SK-N-SH (cell line): Measurements from ENCODE around the gene IL2RA. TPM values are rescaled to one million over a fixed set of nuclear protein-coding genes. Genes with fewer than 3 reads are reported as not detected.

Source experiments
- CTCF ChIA-PET: fragments of 300-600, 350-600 bp; formaldehyde crosslinking; extraction: SDS; loops from one replicate; lab custom pipeline; 2021; lab: Yijun Ruan, JAX
- POLR2A ChIA-PET: fragments of 350-600 bp; sonication (Branson Sonifier 250); formaldehyde crosslinking; extraction: SDS; loops from one replicate; lab custom pipeline; 2020; ENCODE audit warnings: antibody characterized with exemption, inconsistent platforms; lab: Yijun Ruan, JAX
- DNase-seq: peaks from one replicate; pipeline ENCODE4 v3.0.0; 2012
- H2AFZ ChIP-seq: fragments of 200-600 bp; sonication (generic); 2 replicates; pipeline ENCODE4 v1.8.1; 2016; ENCODE audit warnings: antibody characterized with exemption, mild to moderate bottlenecking, low read depth
- H3F3A ChIP-seq: fragments of 200-600 bp; sonication (generic); replicated peaks from 2 replicates; pipeline ENCODE3; 2016; ENCODE audit warnings: antibody characterized with exemption, mild to moderate bottlenecking; ENCODE audit not compliant: insufficient read depth
- H3K27ac ChIP-seq, 2 experiments: fragments of 200-500 bp in 1 of 2; fragments of 200-600 bp in 1 of 2; sonication (Bioruptor generic) in 1 of 2; sonication (generic), shearing (Covaris generic) in 1 of 2; 2 replicates each; pipeline versions ENCODE4 v1.5.1 to v1.6.1; 2014 to 2016; ENCODE audit warnings: low read depth in 2 of 2, inconsistent platforms in 1 of 2, low read length in 1 of 2, mild to moderate bottlenecking in 1 of 2, mixed read lengths in 1 of 2
- H3K27me3 ChIP-seq: fragments of 200-600 bp; sonication (generic), shearing (Covaris generic); 2 replicates; pipeline ENCODE4 v1.6.1; 2016; ENCODE audit warnings: mixed run types; ENCODE audit not compliant: insufficient read depth
- H3K36me3 ChIP-seq, 2 experiments: fragments of 200-500 bp in 1 of 2; fragments of 200-600 bp in 1 of 2; sonication (Bioruptor generic) in 1 of 2; sonication (generic) in 1 of 2; replicated peaks in 1 of 2; 2 replicates each; pipeline versions ENCODE3 to v1.5.1; 2014 to 2016; ENCODE audit warnings: low read length in 1 of 2, mild to moderate bottlenecking in 1 of 2; ENCODE audit not compliant: insufficient read depth in 2 of 2, control insufficient read depth in 1 of 2
- H3K4me1 ChIP-seq, 2 experiments: fragments of 200-500 bp in 1 of 2; fragments of 200-600 bp in 1 of 2; sonication (Bioruptor generic) in 1 of 2; sonication (generic), shearing (Covaris generic) in 1 of 2; 2 replicates each; pipeline versions ENCODE4 v1.5.1 to v1.6.1; 2014 to 2016; ENCODE audit warnings: low read depth in 1 of 2, low read length in 1 of 2, mixed run types in 1 of 2; ENCODE audit not compliant: insufficient read depth in 2 of 2, control insufficient read depth in 1 of 2
- H3K4me2 ChIP-seq: fragments of 200-600 bp; sonication (generic), shearing (Covaris generic); 2 replicates; pipeline ENCODE4 v1.6.1; 2017; ENCODE audit warnings: mixed run types
- H3K4me3 ChIP-seq, 2 experiments: fragments of 200-500 bp in 1 of 2; fragments of 200-600 bp in 1 of 2; sonication (Bioruptor generic) in 1 of 2; sonication (generic), shearing (Covaris generic) in 1 of 2; 2 replicates each; pipeline versions ENCODE4 v1.5.1 to v1.8.1; 2014 to 2016; ENCODE audit warnings: low read depth in 2 of 2, inconsistent platforms in 1 of 2, low read length in 1 of 2, mild to moderate bottlenecking in 1 of 2, mixed read lengths in 1 of 2, moderate library complexity in 1 of 2
- H3K79me2 ChIP-seq: fragments of 200-600 bp; sonication (generic); 2 replicates; pipeline ENCODE4 v1.8.1; 2017; ENCODE audit warnings: mild to moderate bottlenecking; ENCODE audit not compliant: insufficient read depth
- H3K9ac ChIP-seq: fragments of 200-600 bp; sonication (generic); 2 replicates; pipeline ENCODE4 v1.6.1; 2017; ENCODE audit warnings: mixed run types
- H3K9me2 ChIP-seq: fragments of 200-600 bp; sonication (generic); 2 replicates; pipeline ENCODE4 v1.6.1; 2017; ENCODE audit warnings: mixed run types
- H3K9me3 ChIP-seq: fragments of 200-600 bp; sonication (generic); 2 replicates; pipeline ENCODE4 v1.6.1; 2017; ENCODE audit warnings: mixed run types, mild to moderate bottlenecking, moderate library complexity
- H4K20me1 ChIP-seq: fragments of 200-600 bp; sonication (generic); 2 replicates; pipeline ENCODE4 v1.6.1; 2017; ENCODE audit warnings: mild to moderate bottlenecking, mixed run types; ENCODE audit not compliant: insufficient read depth
- ELF1 ChIP-seq: IDR thresholded peaks from 2 replicates; pipeline ENCODE4 v1.4.0; 2012
- EZH2phosphoT487 ChIP-seq: fragments of 200-600 bp; sonication (generic); IDR thresholded peaks from 2 replicates; pipeline ENCODE4 v1.6.1; 2017; ENCODE audit warnings: low read depth, mixed run types, mild to moderate bottlenecking, antibody characterized with exemption, moderate library complexity, borderline replicate concordance
- FOSL2 ChIP-seq: IDR thresholded peaks from 2 replicates; pipeline ENCODE4 v1.4.0; 2012; ENCODE audit warnings: low read depth, mild to moderate bottlenecking, moderate library complexity, borderline replicate concordance
- FOXJ3 ChIP-seq: sonication (generic); formaldehyde crosslinking; IDR thresholded peaks from 2 replicates; pipeline ENCODE4 v1.5.1; 2020; ENCODE audit warnings: mild to moderate bottlenecking, missing genetic modification reagents
- FOXM1 ChIP-seq: IDR thresholded peaks from 2 replicates; pipeline ENCODE4 v1.4.0; 2012; ENCODE audit warnings: low read depth, mild to moderate bottlenecking
- GABPA ChIP-seq: IDR thresholded peaks from 2 replicates; pipeline ENCODE4 v1.4.0; 2012; ENCODE audit warnings: low read depth, mild to moderate bottlenecking
- GATA2 ChIP-seq: sonication (generic); formaldehyde crosslinking; IDR thresholded peaks from 2 replicates; pipeline ENCODE4 v1.5.0; 2020; ENCODE audit warnings: mild to moderate bottlenecking, missing genetic modification reagents
- NFIC ChIP-seq: IDR thresholded peaks from 2 replicates; pipeline ENCODE4 v1.4.0; 2012; ENCODE audit warnings: borderline replicate concordance
- NRF1 ChIP-seq: IDR thresholded peaks from 2 replicates; pipeline ENCODE4 v1.6.1; 2012; ENCODE audit warnings: low read depth, mild to moderate bottlenecking, low read length
- RAD21 ChIP-seq: IDR thresholded peaks from 2 replicates; pipeline ENCODE4 v1.6.1; 2012; ENCODE audit warnings: mild to moderate bottlenecking, low read length
- REST ChIP-seq: IDR thresholded peaks from 2 replicates; pipeline ENCODE4 v1.6.1; 2012; ENCODE audit warnings: mild to moderate bottlenecking, low read depth, low read length, moderate library complexity
- RXRA ChIP-seq: IDR thresholded peaks from 2 replicates; pipeline ENCODE4 v1.4.0; 2012; ENCODE audit warnings: low read depth, mild to moderate bottlenecking, borderline replicate concordance
- SMC3 ChIP-seq: IDR thresholded peaks from 2 replicates; pipeline ENCODE4 v1.6.1; 2012; ENCODE audit warnings: low read depth, low read length, improper control_type of control experiment
- TAF1 ChIP-seq: IDR thresholded peaks from 2 replicates; pipeline ENCODE4 v1.6.1; 2012; ENCODE audit warnings: low read depth, mild to moderate bottlenecking, low read length, moderate library complexity, borderline replicate concordance
- TCF12 ChIP-seq: IDR thresholded peaks from 2 replicates; pipeline ENCODE4 v1.4.0; 2012
- TEAD4 ChIP-seq: IDR thresholded peaks from 2 replicates; pipeline ENCODE4 v1.4.0; 2012; ENCODE audit warnings: mild to moderate bottlenecking, borderline replicate concordance; ENCODE audit not compliant: insufficient read depth
- USF1 ChIP-seq: IDR thresholded peaks from 2 replicates; pipeline ENCODE4 v1.4.0; 2012; ENCODE audit warnings: low read depth, borderline replicate concordance
- WGBS: methylation state at CpG from one replicate; pipeline ENCODE4 v1.1.6; 2017; ENCODE audit warnings: low lambda C conversion rate; 5-methylcytosine and 5-hydroxymethylcytosine counted together
- polyA plus RNA-seq, 3 experiments: library from polyadenylated mRNA; depleted of rRNA; stranded (reverse); fragments of >200 nt; gene quantifications; 2 replicates each; pipeline ENCODE4 v1.2.3, GENCODE V29; 2012
- TF ChIP-seq, protein P1 (sequence below): fragments of 150-350 bp; IDR thresholded peaks from 2 replicates; pipeline ENCODE4 v1.6.1; 2016; ENCODE audit warnings: mild to moderate bottlenecking, low read depth, low read length
- TF ChIP-seq, protein P2 (sequence below): fragments of 150-350 bp; IDR thresholded peaks from 2 replicates; pipeline ENCODE4 v1.6.1; 2017; ENCODE audit warnings: antibody characterized with exemption, low read length, low read depth, borderline replicate concordance

The IL2RA gene
- polyA plus RNA-seq, 1 of the 3 experiments (the other 2 are of a cell fraction) = not detected

GRCh38 chr10:6083523-6084475, 21.6 kb upstream of the IL2RA start:
- ChIA-PET CTCF (interaction anchor here (1.3 kb wide), 1 partner anchor 318 kb away, joined by 4 read pairs; no protein-coding TSS in a partner anchor), POLR2A (no interaction called here)
- WGBS = 55% methylated on average over 17 of the region's 17 CpGs
- 0 out of 2 replicates have a peak overlapping the region, but pooled peaks have one; percentile 26 for H3K4me2 ChIP-seq
- H3K9me2 ChIP-seq = no peaks in the 10 kb centered on the region
- TF ChIP-seq NFIC (no peak), EZH2phosphoT487 (no peak), FOXJ3 (CRISPR knock-in tag) (no peak), TEAD4 (no peak), GATA2 (no peak), TAF1 (no peak), RXRA (no peak)
- TF ChIP-seq, protein P1, sequence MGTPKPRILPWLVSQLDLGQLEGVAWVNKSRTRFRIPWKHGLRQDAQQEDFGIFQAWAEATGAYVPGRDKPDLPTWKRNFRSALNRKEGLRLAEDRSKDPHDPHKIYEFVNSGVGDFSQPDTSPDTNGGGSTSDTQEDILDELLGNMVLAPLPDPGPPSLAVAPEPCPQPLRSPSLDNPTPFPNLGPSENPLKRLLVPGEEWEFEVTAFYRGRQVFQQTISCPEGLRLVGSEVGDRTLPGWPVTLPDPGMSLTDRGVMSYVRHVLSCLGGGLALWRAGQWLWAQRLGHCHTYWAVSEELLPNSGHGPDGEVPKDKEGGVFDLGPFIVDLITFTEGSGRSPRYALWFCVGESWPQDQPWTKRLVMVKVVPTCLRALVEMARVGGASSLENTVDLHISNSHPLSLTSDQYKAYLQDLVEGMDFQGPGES = no peak
- TF ChIP-seq, protein P2, sequence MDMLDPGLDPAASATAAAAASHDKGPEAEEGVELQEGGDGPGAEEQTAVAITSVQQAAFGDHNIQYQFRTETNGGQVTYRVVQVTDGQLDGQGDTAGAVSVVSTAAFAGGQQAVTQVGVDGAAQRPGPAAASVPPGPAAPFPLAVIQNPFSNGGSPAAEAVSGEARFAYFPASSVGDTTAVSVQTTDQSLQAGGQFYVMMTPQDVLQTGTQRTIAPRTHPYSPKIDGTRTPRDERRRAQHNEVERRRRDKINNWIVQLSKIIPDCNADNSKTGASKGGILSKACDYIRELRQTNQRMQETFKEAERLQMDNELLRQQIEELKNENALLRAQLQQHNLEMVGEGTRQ = no peak
- H4K20me1 ChIP-seq = no peaks in the 10 kb centered on the region
- H3K27ac ChIP-seq = no peak overlapping the region
- peaks cover 9% of the 10 kb centered on the region; the same call in 1 of the 2 replicates for H3K27me3 ChIP-seq
- H3K4me1 ChIP-seq = peaks cover 0 to 5% of the 10 kb centered on the region in 2 experiments; a peak in 1 of 4 replicates
- H3K4me3 ChIP-seq = no peak overlapping the region
- no peak overlapping the region for H2AFZ ChIP-seq
- H3K9me3 ChIP-seq = no peaks in the 10 kb centered on the region
- peaks cover 4% of the 10 kb centered on the region for H3F3A ChIP-seq
- no peak overlapping the region for H3K9ac ChIP-seq
- H3K36me3 ChIP-seq = no peaks in the 10 kb centered on the region
- DNase-seq = no peak
- no peaks in the 10 kb centered on the region for H3K79me2 ChIP-seq

DNA sequence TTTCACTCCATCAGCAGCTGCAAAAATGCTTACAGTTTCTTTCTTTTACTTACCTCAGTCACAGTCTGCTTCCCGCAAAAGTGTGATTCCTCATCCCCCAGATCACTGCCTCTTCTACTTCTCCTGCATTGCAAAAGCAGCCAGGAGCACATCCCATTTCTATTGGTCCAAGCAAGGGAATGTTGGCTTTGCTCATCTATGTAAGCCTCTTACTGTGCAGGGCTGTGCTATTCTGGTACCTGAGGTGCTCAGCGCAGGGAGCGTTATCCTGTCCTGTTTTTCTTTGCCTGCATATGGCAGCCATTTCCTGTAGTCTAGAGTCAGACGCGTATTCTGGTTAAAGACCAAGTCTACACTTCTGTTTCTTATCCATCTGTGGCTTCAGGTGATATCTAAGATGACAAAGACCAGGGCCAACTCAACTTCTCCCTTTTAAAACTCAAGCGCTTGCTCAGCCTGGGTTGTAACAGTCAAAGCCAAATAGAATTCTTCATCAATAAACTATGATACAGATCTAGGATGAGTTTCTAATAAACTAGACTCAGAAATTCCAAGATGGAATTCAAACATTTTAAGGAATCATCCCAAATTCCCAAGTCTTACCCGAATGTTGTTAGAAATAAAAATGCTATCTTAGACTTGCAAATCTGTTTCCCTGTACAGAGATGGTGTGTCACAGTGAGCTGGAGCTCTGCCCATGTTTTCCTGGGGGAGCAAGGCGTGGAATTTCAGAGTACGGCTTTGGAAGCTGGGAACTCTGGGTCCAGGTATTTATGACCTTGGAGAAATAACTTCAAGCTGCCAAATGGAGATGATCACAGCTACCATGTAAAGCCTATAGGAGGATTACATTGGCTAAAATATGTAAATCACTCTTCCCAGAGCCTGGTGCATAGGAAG, 20.6 kb upstream of the IL2RA start:
- CTCF ChIA-PET = interaction anchor here (2.3 kb wide), 1 partner anchor 319 kb away, joined by 11 read pairs; no protein-coding TSS in a partner anchor
- POLR2A ChIA-PET = no interaction called here
- TF ChIP-seq REST (no peak), FOSL2 (no peak), SMC3 (no peak), GABPA (no peak), FOXM1 (no peak), NRF1 (no peak), ELF1 (no peak), TCF12 (no peak), RAD21 (no peak), TAF1 (no peak), USF1 (no peak)

More for the DNA sequence above, 20.6 kb upstream of the IL2RA start:
- no peaks in the 10 kb centered on the region for H3K9me2 ChIP-seq
- H3K79me2 ChIP-seq = no peaks in the 10 kb centered on the region
- H4K20me1 ChIP-seq = no peaks in the 10 kb centered on the region
- H3F3A ChIP-seq = peaks cover 4% of the 10 kb centered on the region
- no peak overlapping the region for H3K9ac ChIP-seq
- H3K36me3 ChIP-seq = no peaks in the 10 kb centered on the region
- no peak overlapping the region for H3K4me2 ChIP-seq
- H3K4me1 ChIP-seq = peaks cover 0 to 3% of the 10 kb centered on the region in 2 experiments; a peak in 1 of 4 replicates
- no peak overlapping the region for H3K4me3 ChIP-seq
- no peak for DNase-seq
- H2AFZ ChIP-seq = no peak overlapping the region
- H3K27me3 ChIP-seq = peaks cover 19% of the 10 kb centered on the region; the same call in 1 of the 2 replicates
- no peaks in the 10 kb centered on the region for H3K9me3 ChIP-seq
- 65% methylated on average over 9 of the region's 9 CpGs for WGBS
- no peak overlapping the region for H3K27ac ChIP-seq
